ENCODE measurements around the gene RABGAP1L. TPM values are rescaled to one million over a fixed set of nuclear protein-coding genes. Genes with fewer than 3 reads are reported as not detected.

RABGAP1L gene
- total RNA-seq, 1 experiment from 2014 or later, result 57.4 TPM

DNA sequence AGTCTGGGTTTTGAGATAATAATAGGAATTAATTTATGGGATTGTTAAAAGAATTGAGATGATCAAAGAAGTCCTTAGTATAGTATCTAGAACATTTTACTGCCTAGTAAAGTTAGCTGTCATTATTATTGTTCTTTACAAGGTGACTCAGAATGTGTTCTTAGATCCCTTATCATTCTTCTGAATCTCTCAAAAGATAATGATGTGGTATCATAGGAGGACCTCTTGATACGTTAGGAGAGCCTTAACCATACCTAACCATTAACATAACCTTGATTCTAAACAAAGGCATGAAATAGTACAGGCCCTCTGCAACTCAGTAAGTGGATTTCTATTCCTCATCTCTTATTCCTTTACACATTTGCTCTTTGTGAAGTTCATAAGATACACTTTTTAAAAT, 593.8 kb downstream of the RABGAP1L start:
- Histone ChIP-seq H3K79me2 (ENCODE audit: low read depth) (no peaks in the 10 kb centered on the region), H3K4me2 (no peak overlapping the region), H4K20me1 (ENCODE audit: insufficient read depth) (no peaks in the 10 kb centered on the region), H3K9me3 (ENCODE audit: insufficient read depth, low read depth) (no peaks in the 10 kb centered on the region), H2AFZ (no peak overlapping the region), H3F3A (ENCODE audit: insufficient read depth, low read depth) (no peaks in the 10 kb centered on the region), H3K27me3 (ENCODE audit: insufficient read depth, low read depth) (no peaks in the 10 kb centered on the region), H3K27ac (no peak overlapping the region), H3K4me3 (no peak overlapping the region), H3K9me2 (ENCODE audit: insufficient read depth) (no peaks in the 10 kb centered on the region; the same call in 1 of the 2 replicates), H3K36me3 (ENCODE audit: low read depth) (no peaks in the 10 kb centered on the region), H3K4me1 (replicated peaks; ENCODE audit: insufficient read depth) (no peaks in the 10 kb centered on the region)
- ChIA-PET CTCF (no interaction called here), POLR2A (ENCODE audit: unreplicated experiment) (no interaction called here)
- DNase-seq, result no peak
- intact Hi-C loops (cut with micrococcal nuclease; ENCODE audit: unreplicated experiment), result no loop called here
- no peak for TF ChIP-seq EZH2 (IDR thresholded peaks at IDR 0.05; ENCODE audit: low read depth)
- TF ChIP-seq, protein P1, sequence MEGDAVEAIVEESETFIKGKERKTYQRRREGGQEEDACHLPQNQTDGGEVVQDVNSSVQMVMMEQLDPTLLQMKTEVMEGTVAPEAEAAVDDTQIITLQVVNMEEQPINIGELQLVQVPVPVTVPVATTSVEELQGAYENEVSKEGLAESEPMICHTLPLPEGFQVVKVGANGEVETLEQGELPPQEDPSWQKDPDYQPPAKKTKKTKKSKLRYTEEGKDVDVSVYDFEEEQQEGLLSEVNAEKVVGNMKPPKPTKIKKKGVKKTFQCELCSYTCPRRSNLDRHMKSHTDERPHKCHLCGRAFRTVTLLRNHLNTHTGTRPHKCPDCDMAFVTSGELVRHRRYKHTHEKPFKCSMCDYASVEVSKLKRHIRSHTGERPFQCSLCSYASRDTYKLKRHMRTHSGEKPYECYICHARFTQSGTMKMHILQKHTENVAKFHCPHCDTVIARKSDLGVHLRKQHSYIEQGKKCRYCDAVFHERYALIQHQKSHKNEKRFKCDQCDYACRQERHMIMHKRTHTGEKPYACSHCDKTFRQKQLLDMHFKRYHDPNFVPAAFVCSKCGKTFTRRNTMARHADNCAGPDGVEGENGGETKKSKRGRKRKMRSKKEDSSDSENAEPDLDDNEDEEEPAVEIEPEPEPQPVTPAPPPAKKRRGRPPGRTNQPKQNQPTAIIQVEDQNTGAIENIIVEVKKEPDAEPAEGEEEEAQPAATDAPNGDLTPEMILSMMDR (conservative IDR thresholded peaks at IDR 0.05), result no peak
- no TSS peak for BruUV-seq (replicated peaks)

DNA sequence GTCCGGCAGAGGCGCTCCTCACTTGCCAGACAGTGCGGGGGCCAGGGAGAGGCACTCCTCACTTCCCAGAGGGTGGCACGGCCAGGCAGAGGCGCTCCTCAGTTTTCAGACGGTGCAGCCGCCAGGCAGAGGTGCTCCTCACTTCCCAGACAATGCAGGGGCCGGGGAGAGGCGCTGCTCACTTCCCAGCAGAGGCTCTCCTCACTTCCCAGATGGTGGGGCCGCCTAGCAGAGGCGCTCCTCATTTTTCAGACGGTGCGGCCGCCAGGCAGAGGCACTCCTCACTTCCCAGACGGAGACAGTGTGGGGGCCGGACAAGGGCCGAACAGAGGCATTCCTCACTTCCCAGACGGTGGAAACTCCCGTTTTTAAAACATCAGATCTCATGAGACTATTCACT, 602.0 kb downstream of the RABGAP1L start:
- H3K79me2 ChIP-seq (ENCODE audit: low read depth), result no peaks in the 10 kb centered on the region
- no peaks in the 10 kb centered on the region for H3K9me3 ChIP-seq (ENCODE audit: insufficient read depth, low read depth)
- ChIA-PET CTCF (no interaction called here), POLR2A (ENCODE audit: unreplicated experiment) (no interaction called here)
- H3K27ac ChIP-seq, result no peak overlapping the region
- intact Hi-C loops (cut with micrococcal nuclease; ENCODE audit: unreplicated experiment), result no loop called here
- H3K4me2 ChIP-seq, result no peak overlapping the region
- no peaks in the 10 kb centered on the region for H3K4me1 ChIP-seq (replicated peaks; ENCODE audit: insufficient read depth)
- H3K36me3 ChIP-seq (ENCODE audit: low read depth), result no peaks in the 10 kb centered on the region
- no peaks in the 10 kb centered on the region for H4K20me1 ChIP-seq (ENCODE audit: insufficient read depth)
- no peaks in the 10 kb centered on the region for H3K9me2 ChIP-seq (ENCODE audit: insufficient read depth)
- no TSS peak for BruUV-seq (replicated peaks)
- H3F3A ChIP-seq (ENCODE audit: insufficient read depth, low read depth), result no peaks in the 10 kb centered on the region
- no peaks in the 10 kb centered on the region for H3K27me3 ChIP-seq (ENCODE audit: insufficient read depth, low read depth)
- no peak overlapping the region for H3K4me3 ChIP-seq
- TF ChIP-seq, protein P1 (conservative IDR thresholded peaks at IDR 0.05), result no peak
- TF ChIP-seq EZH2 (IDR thresholded peaks at IDR 0.05; ENCODE audit: low read depth), result no peak
- H2AFZ ChIP-seq, result no peak overlapping the region
- DNase-seq, result no peak

DNA sequence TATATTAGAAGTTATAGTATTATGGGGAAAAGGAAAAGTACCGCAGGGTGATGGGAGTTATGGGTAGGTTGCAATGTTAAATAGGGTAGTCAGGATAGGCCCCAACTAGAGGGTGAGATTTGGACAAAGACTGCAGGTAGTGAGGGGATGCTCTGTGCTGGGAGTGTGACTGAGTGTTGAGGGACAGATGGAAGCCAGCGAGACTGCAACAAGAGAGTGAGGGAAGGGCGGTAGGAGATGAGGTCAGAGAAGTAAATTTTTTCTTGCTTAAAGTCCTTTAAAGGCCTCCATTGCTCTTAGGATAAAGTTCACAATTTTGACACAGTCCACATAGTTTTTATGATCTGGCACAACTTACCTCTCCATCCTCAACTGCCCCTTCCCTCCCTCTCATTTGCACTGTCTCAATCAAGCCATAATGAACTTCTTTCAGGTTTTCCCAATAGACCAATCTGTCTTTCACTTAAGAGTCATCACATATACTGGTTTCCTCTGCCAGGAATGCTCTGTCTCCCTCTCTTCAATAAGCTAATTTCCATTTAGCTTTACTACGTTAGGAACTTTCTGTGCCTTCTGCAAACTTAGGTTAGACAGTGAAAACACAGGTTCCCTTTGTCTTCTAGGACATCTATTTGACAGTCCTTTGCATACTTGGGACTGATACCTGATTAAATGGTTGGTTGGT, 602.7 kb downstream of the RABGAP1L start:
- no peaks in the 10 kb centered on the region for H3K4me1 ChIP-seq (replicated peaks; ENCODE audit: insufficient read depth)
- H3K9me3 ChIP-seq (ENCODE audit: insufficient read depth, low read depth), result no peaks in the 10 kb centered on the region
- H2AFZ ChIP-seq, result no peak overlapping the region
- H3K9me2 ChIP-seq (ENCODE audit: insufficient read depth), result no peaks in the 10 kb centered on the region
- no peak for DNase-seq
- no peak overlapping the region for H3K4me3 ChIP-seq
- no peaks in the 10 kb centered on the region for H3K36me3 ChIP-seq (ENCODE audit: low read depth)
- intact Hi-C loops (cut with micrococcal nuclease; ENCODE audit: unreplicated experiment), result no loop called here
- no peak overlapping the region for H3K4me2 ChIP-seq
- POLR2A ChIA-PET (ENCODE audit: unreplicated experiment), result no interaction called here
- no peaks in the 10 kb centered on the region for H4K20me1 ChIP-seq (ENCODE audit: insufficient read depth)
- no TSS peak for BruUV-seq (replicated peaks)
- H3K27me3 ChIP-seq (ENCODE audit: insufficient read depth, low read depth), result no peaks in the 10 kb centered on the region
- TF ChIP-seq, protein P1 (conservative IDR thresholded peaks at IDR 0.05), result no peak
- no peak for TF ChIP-seq EZH2 (IDR thresholded peaks at IDR 0.05; ENCODE audit: low read depth)
- H3K27ac ChIP-seq, result no peak overlapping the region
- no peaks in the 10 kb centered on the region for H3F3A ChIP-seq (ENCODE audit: insufficient read depth, low read depth)
- CTCF ChIA-PET, result no interaction called here
- H3K79me2 ChIP-seq (ENCODE audit: low read depth), result no peaks in the 10 kb centered on the region
